GM12878 (cell line): Measurements from ENCODE around the gene ACSL3. TPM values are rescaled to one million over a fixed set of nuclear protein-coding genes. Genes with fewer than 3 reads are reported as not detected.

Experiments used
- ATAC-seq: fragments of 200-7000 bp; cut with Tn5 transposase; 3 replicates; pipeline ENCODE4 v1.9.1; 2020; ENCODE audit warnings: mild to moderate bottlenecking, moderate library complexity
- BruUV-seq: library from RNA; stranded (reverse); fragments of 400-500 nt; replicated peaks from 2 replicates; lab custom pipeline; 2021; lab: Mats Ljungman, UMichigan
- CTCF ChIA-PET: fragments of 300-600 bp; sonication (Branson Sonifier 250); formaldehyde crosslinking; extraction: SDS; loops from one replicate; lab custom pipeline; 2021; ENCODE audit warnings: inconsistent platforms; lab: Yijun Ruan, JAX
- POLR2A ChIA-PET: fragments of 350-600 bp; formaldehyde crosslinking; extraction: SDS; loops from one replicate; lab custom pipeline; 2021; ENCODE audit warnings: inconsistent platforms; lab: Charles Lee
- RAD21 ChIA-PET: fragments of 300-600 bp; sonication (Branson Sonifier 250); formaldehyde crosslinking; loops from one replicate; lab custom pipeline; 2023; ENCODE audit warnings: antibody characterized with exemption; ENCODE audit not compliant: unreplicated experiment; lab: Charles Lee
- SMC1A ChIA-PET: fragments of 300-600 bp; sonication (Branson Sonifier 250); formaldehyde crosslinking; loops from one replicate; lab custom pipeline; 2023; ENCODE audit not compliant: unreplicated experiment, uncharacterized antibody; lab: Charles Lee
- DNase-seq: peaks from one replicate; pipeline ENCODE4 v3.0.0-alpha.2; 2011; ENCODE audit warnings: low read depth, low spot score
- FAIRE-seq: peaks from 3 replicates; lab custom pipeline; 2011; peaks lifted over from hg19 to GRCh38; lab: Jason Lieb, UNC
- H2AFZ ChIP-seq: 2 replicates; pipeline ENCODE4 v1.6.0; 2011; ENCODE audit warnings: low read depth, low read length, control low read depth; ENCODE audit not compliant: control insufficient read depth
- H3K27ac ChIP-seq: 2 replicates; pipeline ENCODE4 v1.5.1; 2011; ENCODE audit warnings: control low read depth; ENCODE audit not compliant: control insufficient read depth, insufficient read depth
- H3K27me3 ChIP-seq, 2 experiments: replicated peaks in 1 of 2; 2 replicates each; pipeline versions ENCODE4 v1.6.0 to v1.6.1; 2011; ENCODE audit warnings: low read length in 1 of 2; ENCODE audit not compliant: control insufficient read depth in 2 of 2, insufficient read depth in 2 of 2
- H3K36me3 ChIP-seq, 2 experiments: 2 replicates each; pipeline ENCODE4 v1.5.1; 2011; ENCODE audit warnings: low read length in 1 of 2; ENCODE audit not compliant: control insufficient read depth in 2 of 2, insufficient read depth in 2 of 2
- H3K4me1 ChIP-seq: 2 replicates; pipeline ENCODE4 v1.6.1; 2011; ENCODE audit warnings: mild to moderate bottlenecking, low read length, moderate library complexity, mixed read lengths; ENCODE audit not compliant: control insufficient read depth, insufficient read depth
- H3K4me2 ChIP-seq: 2 replicates; pipeline ENCODE4 v1.6.0; 2011; ENCODE audit warnings: control low read depth; ENCODE audit not compliant: control insufficient read depth, insufficient read depth
- H3K4me3 ChIP-seq: fragments of 200-600 bp; sonication (generic); 2 replicates; pipeline ENCODE4 v1.5.1; 2016
- H3K79me2 ChIP-seq: 2 replicates; pipeline ENCODE4 v1.6.0; 2011; ENCODE audit warnings: low read length; ENCODE audit not compliant: control insufficient read depth, insufficient read depth
- H3K9ac ChIP-seq: 2 replicates; pipeline ENCODE4 v1.8.0; 2011; ENCODE audit warnings: low read length, control low read depth, mixed read lengths; ENCODE audit not compliant: control insufficient read depth, insufficient read depth
- H3K9me3 ChIP-seq: replicated peaks from 3 replicates; pipeline ENCODE4 v1.5.1; 2011; ENCODE audit warnings: mild to moderate bottlenecking, low read length; ENCODE audit not compliant: control insufficient read depth, insufficient read depth
- H4K20me1 ChIP-seq: 2 replicates; pipeline ENCODE4 v1.6.0; 2011; ENCODE audit not compliant: control insufficient read depth, insufficient read depth
- BCL11A ChIP-seq: IDR thresholded peaks from 2 replicates; pipeline ENCODE4 v1.6.1; 2011; ENCODE audit warnings: low read depth, low read length
- CEBPB ChIP-seq, 2 experiments: fragments of 150-350 bp in 1 of 2; IDR thresholded peaks; 2 replicates each; pipeline ENCODE4 v1.6.1; 2012 to 2014; ENCODE audit warnings: low read depth in 2 of 2, low read length in 2 of 2, borderline replicate concordance in 1 of 2, inconsistent platforms in 1 of 2
- ESRRA ChIP-seq: IDR thresholded peaks from 2 replicates; pipeline ENCODE4 v1.6.1; 2012; ENCODE audit warnings: mild to moderate bottlenecking, low read length, improper control_type of control experiment
- FOXM1 ChIP-seq: IDR thresholded peaks from 2 replicates; pipeline ENCODE4 v1.6.1; 2012; ENCODE audit warnings: low read depth, mild to moderate bottlenecking, inconsistent platforms, low read length, moderate library complexity
- NFXL1 ChIP-seq: fragments of 450-650 bp; IDR thresholded peaks from 2 replicates; pipeline ENCODE4 v1.6.1; 2017; ENCODE audit warnings: antibody characterized with exemption, mild to moderate bottlenecking, borderline replicate concordance
- SIN3A ChIP-seq: IDR thresholded peaks from 2 replicates; pipeline ENCODE4 v1.6.1; 2012; ENCODE audit warnings: low read depth, low read length, improper control_type of control experiment
- TCF3 ChIP-seq: IDR thresholded peaks from 2 replicates; pipeline ENCODE4 v1.6.1; 2012; ENCODE audit warnings: low read depth, mild to moderate bottlenecking, low read length, borderline replicate concordance; ENCODE audit not compliant: insufficient read depth
- WGBS: methylation state at CpG from one replicate; pipeline ENCODE4 v1.1.6; 2016; ENCODE audit warnings: low lambda C conversion rate; ENCODE audit not compliant: insufficient replicate concordance, insufficient coverage; ENCODE audit errors: missing lambda C conversion rate; 5-methylcytosine and 5-hydroxymethylcytosine counted together
- in situ Hi-C: fragments of 300-500 bp; cut with MboI; formaldehyde crosslinking; loops from 9 replicates; pipeline ENCODE4 v1.14.3; 2018; ENCODE audit warnings: mixed read lengths
- intact Hi-C: fragments of 100-400 bp; cut with micrococcal nuclease; formaldehyde crosslinking; loops from one replicate; pipeline ENCODE4 v1.14.2; 2022; ENCODE audit not compliant: unreplicated experiment
- polyA plus RNA-seq, 11 experiments: library from polyadenylated mRNA; depleted of rRNA in 4 of 11; unstranded in 6 of 11; stranded (reverse) in 5 of 11; fragments of >200 nt; fragmentation: Nextera tagmentation in 4 of 11; fragmentation: Illumina TruSeq in 1 of 11; extraction: Ambion mirVana in 4 of 11; extraction: Trizol in 1 of 11; gene quantifications; 1 replicate in 1 of 11; 2 replicates in 10 of 11; pipeline versions ENCODE4 v1.2.1 to v1.2.3, GENCODE V29; 2011 to 2016; ENCODE audit warnings: inconsistent platforms in 2 of 11, missing spikeins in 2 of 11, low read depth in 1 of 11
- total RNA-seq, 4 experiments: library from RNA; depleted of rRNA in 3 of 4; stranded (reverse); fragments of >200 nt in 3 of 4; fragmentation: Illumina TruSeq in 1 of 4; extraction: Trizol in 1 of 4; gene quantifications; 2 replicates each; pipeline versions ENCODE4 v1.2.1 to v1.2.3, GENCODE V29; 2013 to 2021
- TF ChIP-seq, protein P1 (sequence below): IDR thresholded peaks from 2 replicates; pipeline ENCODE4 v1.6.1; 2011; ENCODE audit warnings: mild to moderate bottlenecking, low read depth, low read length, moderate library complexity; ENCODE audit not compliant: insufficient replicate concordance
- TF ChIP-seq, protein P2 (sequence below): fragments of 150-350 bp; IDR thresholded peaks from 2 replicates; pipeline ENCODE4 v1.6.1; 2016; ENCODE audit warnings: low read depth, low read length

The ACSL3 gene
- total and polyA plus RNA-seq, 10 of the 15 experiments (the other 5 are each of a cell fraction or from before 2014, with no cell fraction given), result 15.6 to 83.9 (median 56.7) TPM

DNA sequence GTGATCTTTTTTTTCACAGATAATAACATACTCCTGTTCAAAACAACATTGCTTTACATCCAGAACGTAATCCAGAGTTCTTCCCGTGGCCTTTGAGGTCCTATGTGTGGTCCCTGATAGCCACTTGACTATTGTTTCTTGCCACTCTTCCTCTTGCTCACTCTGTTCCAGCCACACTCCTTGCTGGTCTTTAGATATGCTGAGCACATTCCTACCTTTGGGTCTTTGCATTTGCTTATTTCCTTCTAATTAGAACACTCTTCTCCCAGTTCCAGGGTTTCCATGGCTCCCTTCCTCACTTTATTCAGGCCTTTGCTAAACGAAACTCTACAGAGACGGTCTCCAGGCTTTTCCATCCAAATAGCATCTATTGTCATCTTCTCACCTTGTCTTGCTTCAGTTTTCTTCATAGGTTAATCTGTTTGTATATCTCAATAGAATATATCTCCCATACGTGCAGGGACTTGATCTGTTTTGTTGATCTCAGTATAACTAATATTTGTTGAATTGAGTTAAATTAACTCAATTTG lies 59.9 kb downstream of the ACSL3 start:
- TF ChIP-seq ESRRA (no peak), FOXM1 (no peak)
- TF ChIP-seq, all 136 proteins: peak for 0
- H3K9me3 ChIP-seq, result no peaks in the 10 kb centered on the region
- no peaks in the 10 kb centered on the region for H3K4me1 ChIP-seq
- FAIRE-seq (no peak), DNase-seq (no peak), ATAC-seq (no peak)
- no TSS peak for BruUV-seq
- H3K9ac ChIP-seq, result no peak overlapping the region
- no peaks in the 10 kb centered on the region for H4K20me1 ChIP-seq
- WGBS, result 94% methylated on average over 5 of the region's 5 CpGs
- no peaks in the 10 kb centered on the region for H3K79me2 ChIP-seq
- ChIA-PET RAD21 (no interaction called here), CTCF (interaction anchor here (1.9 kb wide), 1 partner anchor 19 kb away, joined by 8 read pairs; no protein-coding TSS in a partner anchor), SMC1A (interaction anchor here (1.2 kb wide), 1 partner anchor 10 kb away, joined by 4 read pairs; no protein-coding TSS in a partner anchor), POLR2A (no interaction called here)
- in situ Hi-C loops, result loop anchor here (25.0 kb wide), 1 partner anchor 608 kb away; a partner anchor contains a TSS
- H3K4me2 ChIP-seq, result no peak overlapping the region
- H3K4me3 ChIP-seq, result no peak overlapping the region
- H3K27ac ChIP-seq, result no peak overlapping the region
- H2AFZ ChIP-seq, result no peak overlapping the region
- intact Hi-C loops, result no loop called here
- peaks cover 5 to 17% of the 10 kb centered on the region in 2 experiments for H3K36me3 ChIP-seq
- no peaks in the 10 kb centered on the region for H3K27me3 ChIP-seq

DNA sequence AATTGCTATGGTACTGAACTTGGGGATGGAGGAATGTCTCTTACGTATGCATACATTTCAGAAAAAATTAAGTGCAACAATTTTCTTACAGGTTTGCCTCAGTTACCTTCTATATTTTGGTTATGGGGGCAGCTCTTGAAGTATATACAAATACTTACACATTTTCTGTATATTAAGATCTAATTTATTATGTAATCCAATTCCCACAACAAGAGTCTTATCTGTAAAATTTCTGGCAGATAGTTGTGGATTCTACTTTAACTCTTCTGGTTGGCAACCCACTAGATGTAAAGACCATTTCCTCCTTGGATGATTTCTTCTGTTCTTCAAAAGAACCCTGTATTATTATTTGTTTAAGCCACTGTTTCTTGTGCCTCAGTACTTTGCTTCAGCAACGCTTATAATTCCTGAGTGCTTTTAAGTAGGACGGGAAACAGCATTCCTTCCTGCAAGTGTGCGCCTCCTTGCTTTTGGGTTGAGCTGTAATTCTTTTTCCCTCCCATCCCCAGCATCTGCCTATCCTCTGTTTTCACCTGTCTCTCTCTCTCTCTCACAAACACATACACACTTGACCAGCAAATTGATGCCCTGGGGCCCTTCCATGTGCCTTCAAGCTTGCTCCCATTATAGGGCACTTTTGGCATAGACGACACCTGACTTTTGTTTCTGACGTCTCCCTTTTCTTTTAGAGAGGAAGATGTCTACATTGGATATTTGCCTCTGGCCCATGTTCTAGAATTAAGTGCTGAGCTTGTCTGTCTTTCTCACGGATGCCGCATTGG lies 61.4 kb downstream of the ACSL3 start:
- BruUV-seq, result no TSS peak
- ChIA-PET CTCF (interaction anchor here (0.6 to 2.1 kb wide), 5 partner anchors 10 to 1490 kb away, joined by 3 to 12 read pairs (median 5); no protein-coding TSS in a partner anchor), SMC1A (interaction anchor here (0.9 to 1.4 kb wide), 5 partner anchors 9 to 17 kb away, joined by 3 to 6 read pairs (median 3); no protein-coding TSS in a partner anchor), RAD21 (no interaction called here), POLR2A (no interaction called here)
- H3K36me3 ChIP-seq, result peaks cover 5 to 14% of the 10 kb centered on the region in 2 experiments
- H3K27me3 ChIP-seq, result no peaks in the 10 kb centered on the region
- H3K4me1 ChIP-seq, result no peaks in the 10 kb centered on the region
- in situ Hi-C loops (loop anchor here (25.0 kb wide), 1 partner anchor 610 kb away; a partner anchor contains a TSS), intact Hi-C loops (no loop called here)
- no peaks in the 10 kb centered on the region for H3K9me3 ChIP-seq
- H3K4me3 ChIP-seq, result no peak overlapping the region
- H3K4me2 ChIP-seq, result no peak overlapping the region
- ATAC-seq, result no peak
- no peaks in the 10 kb centered on the region for H3K79me2 ChIP-seq
- over 99% methylated on average over 8 of the region's 8 CpGs for WGBS
- H3K9ac ChIP-seq, result no peak overlapping the region
- H2AFZ ChIP-seq, result no peak overlapping the region
- no peaks in the 10 kb centered on the region for H4K20me1 ChIP-seq
- H3K27ac ChIP-seq, result no peak overlapping the region
- no peak for FAIRE-seq
- DNase-seq, result no peak
- TF ChIP-seq BCL11A (no peak), SIN3A (no peak), CEBPB (IDR thresholded peaks at IDR 0.05; ENCODE audit: borderline replicate concordance in 1 of 2, low read depth in 2 of 2, low read length in 2 of 2) (no peak), NFXL1 (no peak), TCF3 (no peak)
- TF ChIP-seq, protein P1, sequence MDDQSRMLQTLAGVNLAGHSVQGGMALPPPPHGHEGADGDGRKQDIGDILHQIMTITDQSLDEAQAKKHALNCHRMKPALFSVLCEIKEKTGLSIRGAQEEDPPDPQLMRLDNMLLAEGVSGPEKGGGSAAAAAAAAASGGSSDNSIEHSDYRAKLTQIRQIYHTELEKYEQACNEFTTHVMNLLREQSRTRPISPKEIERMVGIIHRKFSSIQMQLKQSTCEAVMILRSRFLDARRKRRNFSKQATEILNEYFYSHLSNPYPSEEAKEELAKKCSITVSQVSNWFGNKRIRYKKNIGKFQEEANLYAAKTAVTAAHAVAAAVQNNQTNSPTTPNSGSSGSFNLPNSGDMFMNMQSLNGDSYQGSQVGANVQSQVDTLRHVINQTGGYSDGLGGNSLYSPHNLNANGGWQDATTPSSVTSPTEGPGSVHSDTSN, result no peak
- TF ChIP-seq, protein P2, sequence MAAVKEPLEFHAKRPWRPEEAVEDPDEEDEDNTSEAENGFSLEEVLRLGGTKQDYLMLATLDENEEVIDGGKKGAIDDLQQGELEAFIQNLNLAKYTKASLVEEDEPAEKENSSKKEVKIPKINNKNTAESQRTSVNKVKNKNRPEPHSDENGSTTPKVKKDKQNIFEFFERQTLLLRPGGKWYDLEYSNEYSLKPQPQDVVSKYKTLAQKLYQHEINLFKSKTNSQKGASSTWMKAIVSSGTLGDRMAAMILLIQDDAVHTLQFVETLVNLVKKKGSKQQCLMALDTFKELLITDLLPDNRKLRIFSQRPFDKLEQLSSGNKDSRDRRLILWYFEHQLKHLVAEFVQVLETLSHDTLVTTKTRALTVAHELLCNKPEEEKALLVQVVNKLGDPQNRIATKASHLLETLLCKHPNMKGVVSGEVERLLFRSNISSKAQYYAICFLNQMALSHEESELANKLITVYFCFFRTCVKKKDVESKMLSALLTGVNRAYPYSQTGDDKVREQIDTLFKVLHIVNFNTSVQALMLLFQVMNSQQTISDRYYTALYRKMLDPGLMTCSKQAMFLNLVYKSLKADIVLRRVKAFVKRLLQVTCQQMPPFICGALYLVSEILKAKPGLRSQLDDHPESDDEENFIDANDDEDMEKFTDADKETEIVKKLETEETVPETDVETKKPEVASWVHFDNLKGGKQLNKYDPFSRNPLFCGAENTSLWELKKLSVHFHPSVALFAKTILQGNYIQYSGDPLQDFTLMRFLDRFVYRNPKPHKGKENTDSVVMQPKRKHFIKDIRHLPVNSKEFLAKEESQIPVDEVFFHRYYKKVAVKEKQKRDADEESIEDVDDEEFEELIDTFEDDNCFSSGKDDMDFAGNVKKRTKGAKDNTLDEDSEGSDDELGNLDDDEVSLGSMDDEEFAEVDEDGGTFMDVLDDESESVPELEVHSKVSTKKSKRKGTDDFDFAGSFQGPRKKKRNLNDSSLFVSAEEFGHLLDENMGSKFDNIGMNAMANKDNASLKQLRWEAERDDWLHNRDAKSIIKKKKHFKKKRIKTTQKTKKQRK, result no peak
